Stomach (tissue), 9 donors: ENCODE results near the gene PTCD3. TPM values are rescaled to one million over a fixed set of nuclear protein-coding genes. Genes with fewer than 3 reads are reported as not detected.

Source experiments
- DNase-seq, 2 donors: peaks; one replicate each; pipeline versions ENCODE4 v3.0.0 to v3.0.0-alpha.2; 2013 to 2019
- H3K27ac ChIP-seq, 5 donors: fragments of 200-600 bp in 4 of 5; sonication (generic) in 4 of 5; one replicate each; pipeline ENCODE4 v1.5.1; 2013 to 2019; ENCODE audit warnings: mild to moderate bottlenecking in 1 of 5, moderate library complexity in 1 of 5
- H3K27me3 ChIP-seq, 3 donors: fragments of 200-600 bp; sonication (generic); one replicate each; pipeline ENCODE4 v1.5.1; 2017 to 2019; ENCODE audit warnings: mixed run types in 1 of 3
- H3K36me3 ChIP-seq, 4 donors: fragments of 200-600 bp; sonication (generic); 1 replicate in 3 of 4; 2 replicates in 1 of 4; pipeline ENCODE4 v1.5.1; 2016 to 2019
- H3K4me1 ChIP-seq, 4 donors: fragments of 200-600 bp; sonication (generic); one replicate each; pipeline ENCODE4 v1.5.1; 2016 to 2019
- H3K4me3 ChIP-seq, 4 donors: fragments of 200-600 bp; sonication (generic) in 3 of 4; one replicate each; pipeline ENCODE4 v1.5.1; 2016 to 2019; ENCODE audit warnings: mild to moderate bottlenecking in 1 of 4
- H3K9me3 ChIP-seq, 4 donors: fragments of 200-600 bp; sonication (generic); one replicate each; pipeline ENCODE4 v1.5.1; 2016 to 2019
- CTCF ChIP-seq, 7 experiments: fragments of 450-650 bp in 4 of 7; fragments of 200-600 bp in 3 of 7; sonication (generic) in 3 of 7; IDR thresholded peaks; one replicate each; pipeline ENCODE4 v1.5.1; 2016 to 2019; ENCODE audit warnings: antibody characterized with exemption in 7 of 7, control low read depth in 2 of 7, mild to moderate bottlenecking in 1 of 7
- EP300 ChIP-seq: sonication (generic); formaldehyde crosslinking; IDR thresholded peaks from one replicate; pipeline ENCODE4 v1.6.1; 2017; ENCODE audit warnings: antibody characterized with exemption
- POLR2A ChIP-seq, 4 donors: fragments of 450-650 bp; IDR thresholded peaks; one replicate each; pipeline ENCODE4 v1.6.1; 2016; ENCODE audit warnings: antibody characterized with exemption in 4 of 4, control low read depth in 2 of 4, mild to moderate bottlenecking in 1 of 4, moderate library complexity in 1 of 4
- POLR2AphosphoS5 ChIP-seq, 3 donors: sonication (generic); formaldehyde crosslinking; IDR thresholded peaks; one replicate each; pipeline ENCODE4 v1.6.1; 2016; ENCODE audit warnings: antibody characterized with exemption in 3 of 3
- WGBS, 5 donors: extraction: QIAGEN DNeasy Blood & Tissue Kit in 3 of 5; methylation state at CpG; one replicate each; pipeline versions ENCODE4 v1.1.5 to v1.1.7; 2013 to 2018; 5-methylcytosine and 5-hydroxymethylcytosine counted together
- intact Hi-C: fragments of 100-400 bp; cut with DNase I; formaldehyde crosslinking; loops from one replicate; pipeline ENCODE4 v1.15.1; 2023; ENCODE audit warnings: low total_unique reads
- polyA plus RNA-seq, 3 donors: library from polyadenylated mRNA; stranded (reverse); fragments of 200-250 nt; gene quantifications; one replicate each; pipeline ENCODE4 v1.2.3, GENCODE V29; 2013
- total RNA-seq, 5 donors: library from RNA; depleted of rRNA; stranded (reverse); fragments of >200 nt; gene quantifications; one replicate each; pipeline versions ENCODE4 v1.1.0 to v1.2.3, GENCODE V29; 2014 to 2016
- donor health status: healthy with polysubstance abuse.
- donor health status: Bipolar disorder and iron deficiency.
- donor health status: healthy.

PTCD3 gene
- total and polyA plus RNA-seq, 8 donors, result 9.1 to 158 (median 25.2) TPM

GRCh38 chr2:86097114-86097896 lies 8.7 kb upstream of the PTCD3 start:
- Histone ChIP-seq H3K27ac (no peak overlapping the region), H3K36me3 (peaks cover 16 to 88% (median 81%) of the 10 kb centered on the region in 4 donors)
- intact Hi-C loops, result no loop called here

GRCh38 chr2:86097913-86098312 lies 8.1 kb upstream of the PTCD3 start:
- H3K27me3 ChIP-seq, result no peaks in the 10 kb centered on the region
- peaks cover 16 to 88% (median 81%) of the 10 kb centered on the region in 4 donors for H3K36me3 ChIP-seq

More at GRCh38 chr2:86097114-86097896, 8.7 kb upstream of the PTCD3 start:
- no peaks in the 10 kb centered on the region for H3K4me1 ChIP-seq
- TF ChIP-seq CTCF (IDR thresholded peaks at IDR 0.05) (no peak), POLR2AphosphoS5 (IDR thresholded peaks at IDR 0.05) (no peak), EP300 (no peak), POLR2A (IDR thresholded peaks at IDR 0.05) (no peak)
- no peaks in the 10 kb centered on the region for H3K27me3 ChIP-seq
- H3K4me3 ChIP-seq, result no peak overlapping the region
- WGBS, 5 donors, result 94 to 97% (median 96%) methylated on average over 3 of the region's 3 CpGs
- H3K9me3 ChIP-seq, result no peaks in the 10 kb centered on the region
- no peak for DNase-seq

GRCh38 chr2:86102157-86102556 lies 3.9 kb upstream of the PTCD3 start:
- no peak for TF ChIP-seq POLR2A (IDR thresholded peaks at IDR 0.05)
- no peak for TF ChIP-seq CTCF (IDR thresholded peaks at IDR 0.05)
- no peak for TF ChIP-seq POLR2AphosphoS5 (IDR thresholded peaks at IDR 0.05)
- no peak for TF ChIP-seq EP300
- Histone ChIP-seq H3K36me3 (peaks cover 6 to 55% (median 48%) of the 10 kb centered on the region in 4 donors), H3K27ac (no peak overlapping the region), H3K27me3 (no peaks in the 10 kb centered on the region), H3K9me3 (no peaks in the 10 kb centered on the region), H3K4me3 (no peak overlapping the region), H3K4me1 (peaks cover 21 to 32% (median 23%) of the 10 kb centered on the region in 4 donors)
- DNase-seq, result no peak
- intact Hi-C loops, result no loop called here

More at GRCh38 chr2:86097913-86098312, 8.1 kb upstream of the PTCD3 start:
- H3K4me3 ChIP-seq, result no peak overlapping the region
- no peak for DNase-seq
- 83 to 100% (median 96%) methylated on average over 1 of the region's 1 CpG for WGBS, 5 donors
- TF ChIP-seq POLR2AphosphoS5 (IDR thresholded peaks at IDR 0.05), result no peak
- TF ChIP-seq EP300, result no peak
- no peak for TF ChIP-seq POLR2A (IDR thresholded peaks at IDR 0.05)
- TF ChIP-seq CTCF (IDR thresholded peaks at IDR 0.05), result no peak
- H3K4me1 ChIP-seq, result peaks cover 0 to 4% (median 0%) of the 10 kb centered on the region in 4 donors
- intact Hi-C loops, result no loop called here
- no peaks in the 10 kb centered on the region for H3K9me3 ChIP-seq
- H3K27ac ChIP-seq, result no peak overlapping the region

GRCh38 chr2:86105252-86105968 lies 625 bp upstream of the PTCD3 start, which contains the start of gene POLR1A:
TSS of gene POLR1A (minus strand) at chr2:86105886. CDS start at chr2:86105776, 110 bp downstream.
- DNase-seq, result peak; percentile 90 to 97
- Histone ChIP-seq H3K27me3 (no peaks in the 10 kb centered on the region), H3K4me3 (peak within 1 kb of the TSS; percentile 71 to 91 (median 82)), H3K9me3 (no peaks in the 10 kb centered on the region), H3K27ac (peak within 1 kb of the TSS; percentile 25 to 88 (median 87)), H3K36me3 (peaks cover 7 to 43% (median 42%) of the 10 kb centered on the region in 4 donors), H3K4me1 (peaks cover 30 to 61% (median 35%) of the 10 kb centered on the region in 4 donors)
- no peak for TF ChIP-seq POLR2A (IDR thresholded peaks at IDR 0.05)
- TF ChIP-seq POLR2AphosphoS5 (IDR thresholded peaks at IDR 0.05), result peak in 2 of 3 donors; percentile 6 to 41
- 0 to 1% (median 0%) methylated on average over 35 to 38 of the region's 38 CpGs for WGBS, 5 donors
- intact Hi-C loops, result no loop called here
